GM18517 (cell line): Measurements from ENCODE around the gene RHOB.
"Not testable (repeated sequence)": the region's sequence is repeated elsewhere in the genome, so short reads cannot be mapped to it uniquely, and the experiment has no call there.

Source experiments
- ATAC-seq: cut with Tn5 transposase; IDR thresholded peaks from one replicate; pipeline ENCODE4 v1.9.1; 2021; ENCODE audit warnings: mild to moderate bottlenecking, moderate library complexity; ENCODE audit not compliant: unreplicated experiment

RHOB gene

GRCh38 chr2:20490300-20491181 is 43.7 kb downstream of the RHOB start:
- no peak for ATAC-seq

- no peak for ATAC-seq
Observed at GRCh38 chr2:20491739-20492531, 45.1 kb downstream of the RHOB start.

- not testable (repeated sequence) for ATAC-seq
Observed at GRCh38 chr2:20493095-20493494, 46.2 kb downstream of the RHOB start.

GRCh38 chr2:20494241-20494640 is 47.4 kb downstream of the RHOB start:
- ATAC-seq, result no peak

GRCh38 chr2:20496076-20496872 is 49.4 kb downstream of the RHOB start:
- no peak for ATAC-seq

- no peak for ATAC-seq
Observed at GRCh38 chr2:20496942-20497341, 50.1 kb downstream of the RHOB start.
